HepG2 (cell line): ENCODE data around the gene SLC22A7. TPM values are rescaled to one million over a fixed set of nuclear protein-coding genes. Genes with fewer than 3 reads are reported as not detected.

Source experiments
- ATAC-seq: fragments of 200-7000 bp; cut with Tn5 transposase; 3 replicates; pipeline ENCODE4 v1.9.1; 2020; ENCODE audit warnings: mild to moderate bottlenecking, moderate library complexity
- BruUV-seq: library from RNA; stranded (reverse); fragments of 400-500 nt; replicated peaks from 2 replicates; lab custom pipeline; 2021; lab: Mats Ljungman, UMichigan
- CTCF ChIA-PET: fragments of 300-600 bp; formaldehyde crosslinking; extraction: SDS; loops from one replicate; lab custom pipeline; 2021; ENCODE audit warnings: low total read pairs, inconsistent platforms, low intra/inter-chr PET ratio; lab: Yijun Ruan, JAX
- POLR2A ChIA-PET: fragments of 350-600 bp; sonication (Branson Sonifier 250); formaldehyde crosslinking; loops from one replicate; lab custom pipeline; 2020; ENCODE audit warnings: antibody characterized with exemption, inconsistent platforms; lab: Yijun Ruan, JAX
- DNase-seq: peaks from one replicate; pipeline ENCODE4 v3.0.0-alpha.2; 2015; ENCODE audit warnings: low spot score
- FAIRE-seq: peaks from 3 replicates; lab custom pipeline; 2011; peaks lifted over from hg19 to GRCh38; lab: Jason Lieb, UNC
- H2AFZ ChIP-seq: one replicate; pipeline ENCODE4 v1.6.1; 2011; ENCODE audit warnings: low read length, inconsistent platforms
- H3K27ac ChIP-seq: fragments of 300-600 bp; 3 replicates; pipeline ENCODE4 v1.8.0; 2011; ENCODE audit warnings: mixed run types, mild to moderate bottlenecking, mixed read lengths, low read length, inconsistent platforms; ENCODE audit not compliant: insufficient read depth; ENCODE audit errors: extremely low read length
- H3K27me3 ChIP-seq, 2 experiments: fragments of 200-600 bp in 1 of 2; 2 replicates in 1 of 2; 3 replicates in 1 of 2; pipeline versions ENCODE4 v1.6.0 to v1.8.0; 2011; ENCODE audit warnings: low read length in 2 of 2, mild to moderate bottlenecking in 2 of 2, moderate library complexity in 2 of 2, inconsistent platforms in 1 of 2; ENCODE audit not compliant: insufficient read depth in 2 of 2, control insufficient read depth in 1 of 2
- H3K36me3 ChIP-seq, 2 experiments: fragments of 200-600 bp in 1 of 2; replicated peaks in 1 of 2; 2 replicates in 1 of 2; 3 replicates in 1 of 2; pipeline versions ENCODE4 v1.5.1 to v1.8.0; 2011; ENCODE audit warnings: low read length in 2 of 2, inconsistent platforms in 1 of 2; ENCODE audit not compliant: insufficient read depth in 2 of 2, control insufficient read depth in 1 of 2
- H3K4me1 ChIP-seq: 2 replicates; pipeline ENCODE4 v1.5.1; 2012; ENCODE audit warnings: low read length, inconsistent platforms; ENCODE audit not compliant: insufficient read depth
- H3K4me2 ChIP-seq: 2 replicates; pipeline ENCODE4 v1.6.0; 2011; ENCODE audit warnings: low read depth, low read length, inconsistent platforms
- H3K4me3 ChIP-seq, 3 experiments: fragments of 200-600 bp in 1 of 3; sonication (generic), shearing (Covaris generic) in 1 of 3; replicated peaks in 1 of 3; 2 replicates each; pipeline ENCODE4 v1.5.1; 2011 to 2016; ENCODE audit warnings: low read length in 3 of 3, inconsistent platforms in 2 of 3, low read depth in 2 of 3, mild to moderate bottlenecking in 2 of 3, control low read depth in 1 of 3, mixed read lengths in 1 of 3; ENCODE audit not compliant: insufficient read depth in 1 of 3
- H3K79me2 ChIP-seq: one replicate; pipeline ENCODE4 v1.6.1; 2011; ENCODE audit warnings: low read length, inconsistent platforms; ENCODE audit not compliant: insufficient read depth
- H3K9ac ChIP-seq: 2 replicates; pipeline ENCODE4 v1.6.0; 2011; ENCODE audit warnings: mild to moderate bottlenecking, low read depth, low read length, inconsistent platforms; ENCODE audit not compliant: insufficient read depth
- H3K9me3 ChIP-seq: 2 replicates; pipeline ENCODE4 v1.5.1; 2012; ENCODE audit warnings: mild to moderate bottlenecking, low read length
- H4K20me1 ChIP-seq: 2 replicates; pipeline ENCODE4 v1.6.0; 2011; ENCODE audit warnings: inconsistent platforms, mild to moderate bottlenecking, low read length, moderate library complexity; ENCODE audit not compliant: insufficient read depth
- ARID3A ChIP-seq: IDR thresholded peaks from 2 replicates; pipeline ENCODE4 v1.6.1; 2012; ENCODE audit warnings: low read depth, low read length, improper control_type of control experiment
- CHD4 ChIP-seq: fragments of 200-600 bp; sonication (generic); IDR thresholded peaks from 2 replicates; pipeline ENCODE4 v1.7.0; 2017; ENCODE audit warnings: mild to moderate bottlenecking, low read length, borderline replicate concordance
- DR1 ChIP-seq: sonication (generic); formaldehyde crosslinking; IDR thresholded peaks from 2 replicates; pipeline ENCODE4 v1.8.0; 2021; ENCODE audit warnings: mild to moderate bottlenecking, missing genetic modification reagents, inconsistent platforms
- IKZF4 ChIP-seq: sonication (generic); formaldehyde crosslinking; IDR thresholded peaks from 2 replicates; pipeline ENCODE4 v1.5.1; 2020; ENCODE audit warnings: borderline replicate concordance, mild to moderate bottlenecking, low read depth, missing genetic modification reagents; ENCODE audit errors: not compliant biosample characterization
- JDP2 ChIP-seq: sonication (generic); formaldehyde crosslinking; IDR thresholded peaks from 2 replicates; pipeline ENCODE4 v1.8.1; 2022; ENCODE audit warnings: missing genetic modification reagents, borderline replicate concordance
- MAFF ChIP-seq: IDR thresholded peaks from 2 replicates; pipeline ENCODE4 v1.6.1; 2011; ENCODE audit warnings: low read depth, low read length, improper control_type of control experiment
- MAFG ChIP-seq: sonication (generic); formaldehyde crosslinking; IDR thresholded peaks from 2 replicates; pipeline ENCODE4 v1.5.1; 2020; ENCODE audit warnings: mild to moderate bottlenecking, missing genetic modification reagents
- MAFK ChIP-seq, 2 experiments: IDR thresholded peaks in 1 of 2; conservative IDR thresholded peaks in 1 of 2; 2 replicates each; pipeline ENCODE4 v1.6.1; 2011; ENCODE audit warnings: improper control_type of control experiment in 2 of 2, low read length in 2 of 2
- MIER2 ChIP-seq: IDR thresholded peaks from 2 replicates; pipeline ENCODE4 v1.6.1; 2016; ENCODE audit warnings: missing biosample characterization, missing genetic modification reagents
- NFIB ChIP-seq: sonication (generic); formaldehyde crosslinking; IDR thresholded peaks from 2 replicates; pipeline ENCODE4 v1.9.0; 2021; ENCODE audit warnings: missing genetic modification reagents, mild to moderate bottlenecking, borderline replicate concordance
- NFKB2 ChIP-seq: sonication (generic); formaldehyde crosslinking; IDR thresholded peaks from 2 replicates; pipeline ENCODE4 v1.4.0; 2020; ENCODE audit warnings: missing genetic modification reagents, borderline replicate concordance
- RORA ChIP-seq: sonication (generic); formaldehyde crosslinking; IDR thresholded peaks from 2 replicates; pipeline ENCODE4 v1.5.0; 2020; ENCODE audit warnings: mild to moderate bottlenecking, missing genetic modification reagents, moderate library complexity
- RXRA ChIP-seq: sonication (generic); formaldehyde crosslinking; IDR thresholded peaks from 2 replicates; pipeline ENCODE4 v1.5.1; 2020; ENCODE audit warnings: missing genetic modification reagents
- SSRP1 ChIP-seq: IDR thresholded peaks from 2 replicates; pipeline ENCODE4 v1.6.1; 2016; ENCODE audit warnings: control low read depth
- ZNF235 ChIP-seq: sonication (generic); formaldehyde crosslinking; IDR thresholded peaks from 2 replicates; pipeline ENCODE4 v1.8.1; 2023; ENCODE audit warnings: mild to moderate bottlenecking, missing genetic modification reagents, borderline replicate concordance
- ZSCAN22 ChIP-seq: sonication (generic); formaldehyde crosslinking; IDR thresholded peaks from 2 replicates; pipeline ENCODE4 v1.4.0; 2020; ENCODE audit warnings: mild to moderate bottlenecking, missing genetic modification reagents
- ZSCAN25 ChIP-seq: sonication (generic); formaldehyde crosslinking; IDR thresholded peaks from 2 replicates; pipeline ENCODE4 v1.8.0; 2022; ENCODE audit warnings: mild to moderate bottlenecking, missing genetic modification reagents
- WGBS: methylation state at CpG from one replicate; pipeline ENCODE4 v1.1.6; 2017; ENCODE audit warnings: low lambda C conversion rate; 5-methylcytosine and 5-hydroxymethylcytosine counted together
- in situ Hi-C: cut with HindIII; loops from 2 replicates; pipeline ENCODE4 v1.10.0; 2017; ENCODE audit warnings: low pct_unique_long_range_greater_than_20kb; ENCODE audit not compliant: extremely low pct_ligation_motif_present
- intact Hi-C: fragments of 100-400 bp; cut with micrococcal nuclease; formaldehyde crosslinking; loops from one replicate; pipeline ENCODE4 v1.10.0; 2022; ENCODE audit not compliant: unreplicated experiment
- polyA plus RNA-seq, 8 experiments: library from polyadenylated mRNA; depleted of rRNA in 3 of 8; stranded (reverse) in 7 of 8; unstranded in 1 of 8; fragments of >200 nt; fragmentation: Illumina TruSeq in 4 of 8; extraction: Trizol in 4 of 8; gene quantifications; 2 replicates each; pipeline versions ENCODE4 v1.2.1 to v1.2.3, GENCODE V29; 2011 to 2016; ENCODE audit warnings: low read depth in 4 of 8, missing spikeins in 1 of 8, mixed read lengths in 1 of 8; ENCODE audit not compliant: insufficient read depth in 1 of 8
- total RNA-seq, 5 experiments: library from RNA; depleted of rRNA; stranded (reverse); fragments of >200 nt; fragmentation: Illumina TruSeq; extraction: Trizol; gene quantifications; 2 replicates each; pipeline ENCODE4 v1.2.3, GENCODE V29; 2016; ENCODE audit warnings: low read depth in 1 of 5

The SLC22A7 gene
- total and polyA plus RNA-seq, 2 of the 13 experiments (the other 11 are each of a cell fraction or from before 2014, with no cell fraction given) = 5.3 to 22.6 TPM

- no peak for TF ChIP-seq ARID3A
- TF ChIP-seq ZNF235 (CRISPR knock-in tag) = no peak
- TF ChIP-seq IKZF4 = peak; percentile 37
- no peak for TF ChIP-seq RORA (CRISPR knock-in tag)
- TF ChIP-seq DR1 (CRISPR knock-in tag) = no peak
- no peak for TF ChIP-seq ZSCAN22
- peak; percentile 34; the same call in 1 of the 2 replicates for TF ChIP-seq NFKB2 (CRISPR knock-in tag)
- TF ChIP-seq NFIB (CRISPR knock-in tag) = no peak
Observed at GRCh38 chr6:43257367-43258145, 40.5 kb upstream of the SLC22A7 start (continued).

- Histone ChIP-seq H2AFZ (peak overlapping the region; percentile 3), H3K4me1 (peaks cover 53% of the 10 kb centered on the region), H3K9me3 (no peaks in the 10 kb centered on the region), H3K27ac (no peak overlapping the region)
- no TSS peak for BruUV-seq
- POLR2A ChIA-PET = interaction anchor here (0.7 to 1.3 kb wide), 4 partner anchors 10 to 198 kb away, joined by 3 to 4 read pairs (median 3); partner anchors contain the start of gene ABCC10
- TF ChIP-seq MAFF (peak; percentile 98), MAFG (peak; percentile 81; the same call in 1 of the 2 replicates), MIER2 (CRISPR knock-in tag) (0 out of 2 replicates have a peak, but pooled peaks have one; percentile 17), RXRA (no peak), MAFK (conservative IDR thresholded peaks at IDR 0.05 in 1 of 2, IDR thresholded peaks at IDR 0.05 in 1 of 2; ENCODE audit: low read length in 2 of 2) (peak; percentile 99), JDP2 (CRISPR knock-in tag) (no peak), CHD4 (no peak), ZSCAN25 (CRISPR knock-in tag) (0 out of 2 replicates have a peak, but pooled peaks have one; percentile 3), SSRP1 (CRISPR knock-in tag) (no peak)
- TF ChIP-seq, all 625 proteins: peak for 5
- FAIRE-seq (no peak), DNase-seq (no peak), ATAC-seq (no peak)
- CTCF ChIA-PET = no interaction called here
- Histone ChIP-seq H4K20me1 (no peaks in the 10 kb centered on the region), H3K36me3 (no peaks in the 10 kb centered on the region), H3K79me2 (no peaks in the 10 kb centered on the region), H3K4me3 (peak overlapping the region in 1 of 3 experiments; percentile 58; a peak in 2 of 6 replicates), H3K27me3 (peaks cover 9 to 48% of the 10 kb centered on the region in 2 experiments), H3K4me2 (peak overlapping the region; percentile 73), H3K9ac (no peak overlapping the region)
- in situ Hi-C loops (no loop called here), intact Hi-C loops (no loop called here)
- WGBS = 13% methylated on average over 4 of the region's 4 CpGs
Observed at GRCh38 chr6:43258180-43258579, 39.9 kb upstream of the SLC22A7 start.
